H1 (cell line): ENCODE data around the gene RAB35.

ENCODE experiments used
- CTCF ChIP-seq, 3 experiments: IDR thresholded peaks; 1 replicate in 2 of 3; 2 replicates in 1 of 3; pipeline versions ENCODE4 v1.5.1 to v1.6.1; 2011; ENCODE audit warnings: low read length in 3 of 3, mild to moderate bottlenecking in 3 of 3, inconsistent platforms in 2 of 3, low read depth in 1 of 3, moderate library complexity in 1 of 3; ENCODE audit not compliant: insufficient read depth in 1 of 3; ENCODE audit errors: control extremely low read depth in 1 of 3
- EZH2 ChIP-seq: fragments of 200-600 bp; sonication (generic); IDR thresholded peaks from 2 replicates; pipeline ENCODE4 v1.7.1; 2012; ENCODE audit warnings: low read depth, mild to moderate bottlenecking, moderate library complexity, low read length, inconsistent platforms; ENCODE audit not compliant: severe bottlenecking
- POLR2A ChIP-seq, 2 experiments: IDR thresholded peaks; 1 replicate in 1 of 2; 2 replicates in 1 of 2; pipeline ENCODE4 v1.6.1; 2011; ENCODE audit warnings: low read depth in 2 of 2, low read length in 2 of 2, mild to moderate bottlenecking in 2 of 2; ENCODE audit errors: control extremely low read depth in 1 of 2
- RBBP5 ChIP-seq: IDR thresholded peaks from 2 replicates; pipeline ENCODE4 v1.7.1; 2012; ENCODE audit warnings: low read depth, mild to moderate bottlenecking, inconsistent platforms, low read length, moderate library complexity, borderline replicate concordance

- TF ChIP-seq EZH2 (no peak), RBBP5 (no peak), CTCF (IDR thresholded peaks at IDR 0.05; ENCODE audit: control extremely low read depth in 1 of 3, insufficient read depth in 1 of 3, low read depth in 1 of 3, low read length in 3 of 3) (no peak), POLR2A (IDR thresholded peaks at IDR 0.05; ENCODE audit: control extremely low read depth in 1 of 2, low read depth in 2 of 2, low read length in 2 of 2) (no peak)
Measured at GRCh38 chr12:120115066-120115465, 1.5 kb downstream of the RAB35 start.
